Rectal smooth muscle tissue (tissue), 1 donor: Measurements from ENCODE around the gene FOLR2.

Source experiments
- H3K27ac ChIP-seq: one replicate; pipeline ENCODE4 v1.7.0; 2013; ENCODE audit warnings: low read depth, low read length, inconsistent platforms
- H3K27me3 ChIP-seq: one replicate; pipeline ENCODE4 v1.7.0; 2013; ENCODE audit warnings: low read length; ENCODE audit not compliant: control insufficient read depth, insufficient read depth
- H3K36me3 ChIP-seq: one replicate; pipeline ENCODE4 v1.7.0; 2013; ENCODE audit warnings: low read length; ENCODE audit not compliant: control insufficient read depth, insufficient read depth
- H3K4me1 ChIP-seq: one replicate; pipeline ENCODE4 v1.7.0; 2013; ENCODE audit warnings: low read length; ENCODE audit not compliant: control insufficient read depth, insufficient read depth
- H3K4me3 ChIP-seq: one replicate; pipeline ENCODE4 v1.7.0; 2013; ENCODE audit warnings: low read length
- H3K9ac ChIP-seq: one replicate; pipeline ENCODE4 v1.7.0; 2013; ENCODE audit warnings: low read length

The FOLR2 gene

DNA sequence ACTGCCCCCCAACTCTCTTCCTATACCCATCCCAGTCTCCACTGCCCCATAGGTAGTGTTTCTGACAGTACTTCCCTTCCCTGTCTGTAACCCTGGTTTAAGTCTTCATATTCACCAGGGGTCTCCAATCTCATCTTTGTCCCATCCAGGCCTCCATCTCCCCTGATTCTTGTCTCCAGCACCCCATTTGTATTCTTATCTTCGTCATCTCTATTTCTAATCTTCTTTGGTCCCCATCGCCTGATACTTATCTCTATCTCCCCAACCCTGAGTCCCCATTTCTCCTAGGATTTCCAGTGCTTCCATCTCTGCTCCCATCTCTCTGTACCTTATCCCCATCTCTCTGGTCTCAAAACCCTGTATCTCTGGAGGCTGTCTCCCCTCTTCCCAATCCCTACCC lies 25.5 kb downstream of the FOLR2 start:
- no peak overlapping the region for H3K27ac ChIP-seq
- peaks cover 18% of the 10 kb centered on the region for H3K4me1 ChIP-seq
- H3K9ac ChIP-seq = no peak overlapping the region
- no peaks in the 10 kb centered on the region for H3K36me3 ChIP-seq
- H3K27me3 ChIP-seq = peaks cover 41% of the 10 kb centered on the region
- H3K4me3 ChIP-seq = no peak overlapping the region

DNA sequence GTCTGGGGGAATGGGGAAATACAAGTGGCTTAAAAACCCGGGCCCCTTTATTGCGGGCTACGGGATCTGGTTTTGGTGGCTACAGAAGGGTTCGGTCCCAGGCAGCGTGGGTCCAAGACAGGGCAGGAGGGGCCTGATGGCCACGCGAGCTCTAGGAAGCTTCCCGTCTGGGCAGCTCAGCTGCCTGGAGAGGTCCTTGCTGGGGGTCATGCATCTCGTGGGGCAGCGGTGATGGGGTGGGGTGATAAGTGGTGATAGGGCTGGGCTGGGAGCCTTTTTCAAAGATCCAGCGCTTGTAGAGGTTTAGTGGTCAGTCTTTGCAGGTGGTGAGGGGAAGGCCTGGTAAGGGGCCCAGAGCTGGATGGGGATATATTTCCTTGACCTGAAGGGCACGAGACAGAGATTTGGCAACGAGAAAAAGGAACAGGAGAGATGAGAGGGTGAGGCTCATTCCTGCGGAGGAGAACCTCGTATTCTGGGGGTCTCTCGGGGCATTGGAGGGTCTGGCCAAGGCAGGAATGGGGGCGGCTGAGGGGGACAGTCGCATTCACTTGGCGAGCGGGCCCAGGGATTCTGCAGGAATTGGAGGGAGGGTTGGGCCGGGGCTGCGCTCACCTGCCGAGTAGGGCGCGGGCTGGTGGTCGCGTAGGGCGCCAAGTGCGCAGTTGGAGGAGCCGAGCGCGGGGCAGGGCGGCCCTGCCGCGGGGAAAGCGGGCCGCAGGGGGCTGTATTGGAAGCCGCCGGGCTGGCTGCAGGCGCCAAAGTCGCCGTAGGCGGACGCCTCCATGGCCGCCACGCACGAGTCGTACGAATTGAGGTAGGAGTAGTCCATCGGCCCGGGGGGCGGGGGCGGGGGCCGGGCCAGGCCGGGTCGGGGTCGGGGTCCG lies 26.8 kb downstream of the FOLR2 start:
- peaks cover 44% of the 10 kb centered on the region for H3K27me3 ChIP-seq
- H3K4me3 ChIP-seq = no peak overlapping the region

DNA sequence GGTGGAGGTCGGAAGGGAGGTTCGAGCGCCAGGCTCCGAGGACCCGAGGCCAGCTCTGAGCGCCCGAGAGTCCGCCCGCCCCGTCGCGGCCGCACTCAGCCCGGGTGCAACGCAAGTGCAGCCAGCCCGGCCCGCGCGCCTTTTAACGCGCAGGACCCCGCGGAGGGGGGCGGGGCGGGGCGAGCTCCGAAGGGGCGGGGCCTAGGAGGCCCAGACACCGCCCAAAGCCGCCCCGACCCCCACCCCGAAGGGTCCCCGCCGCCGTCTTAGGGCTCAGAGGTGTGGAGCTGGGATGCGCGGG lies 27.4 kb downstream of the FOLR2 start, which contains the start of gene PHOX2A:
TSS of gene PHOX2A (minus strand) at position 117 of the 301 bp plus-strand sequence. CDS start 172 bp downstream, outside the sequence.
- no peak within 1 kb of the TSS for H3K4me3 ChIP-seq
- H3K27me3 ChIP-seq = peaks cover 44% of the 10 kb centered on the region
- H3K9ac ChIP-seq = no peak within 1 kb of the TSS
- H3K4me1 ChIP-seq = peaks cover 6% of the 10 kb centered on the region
- no peak within 1 kb of the TSS for H3K27ac ChIP-seq
- no peaks in the 10 kb centered on the region for H3K36me3 ChIP-seq

More for the DNA sequence above, 26.8 kb downstream of the FOLR2 start:
- Histone ChIP-seq H3K9ac (no peak overlapping the region), H3K4me1 (peaks cover 11% of the 10 kb centered on the region), H3K36me3 (no peaks in the 10 kb centered on the region), H3K27ac (no peak overlapping the region)

DNA sequence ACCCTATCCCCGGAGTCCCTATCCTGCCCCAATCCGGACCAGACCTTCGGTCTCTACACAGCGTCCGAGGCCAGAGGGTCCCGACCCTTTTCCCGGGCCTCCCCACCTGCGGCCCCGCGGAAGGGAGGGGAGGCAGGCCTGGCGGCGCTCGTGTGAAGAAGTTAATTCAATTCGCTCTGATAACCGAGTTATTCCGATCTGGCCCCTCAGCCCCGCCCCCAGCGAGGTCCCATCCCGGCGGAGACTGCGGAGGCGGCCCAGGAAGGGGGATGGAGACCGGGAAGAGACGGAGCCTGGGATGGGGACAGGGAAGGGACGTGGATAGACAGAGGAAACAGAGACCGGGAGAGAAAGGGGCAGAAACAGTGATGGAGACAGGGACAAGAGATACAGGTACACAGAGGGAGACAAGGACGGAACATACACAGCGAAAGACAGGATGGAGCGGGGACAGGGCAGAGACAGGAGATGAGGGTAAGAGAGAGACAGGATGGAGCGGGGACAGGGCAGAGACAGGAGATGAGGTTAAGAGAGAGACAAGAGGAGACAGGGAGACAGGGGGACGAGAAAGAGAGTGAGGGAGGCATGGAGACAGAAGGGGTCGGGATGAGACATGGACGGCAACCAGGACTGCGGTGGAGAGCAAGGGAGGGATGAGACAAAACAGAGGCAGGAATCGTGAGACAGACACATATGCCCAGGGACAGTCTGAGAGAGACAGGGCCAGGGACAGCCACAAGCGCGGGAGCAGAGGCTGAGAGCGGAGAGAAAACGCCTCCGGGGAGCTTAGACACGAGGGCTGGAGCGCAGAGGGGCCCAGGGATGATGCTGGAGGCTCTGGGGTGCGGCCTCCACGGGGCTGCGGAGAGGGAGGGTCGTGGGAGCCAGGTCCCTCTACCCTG lies 28.0 kb downstream of the FOLR2 start:
- Histone ChIP-seq H3K27ac (no peak overlapping the region), H3K4me3 (no peak overlapping the region), H3K36me3 (no peaks in the 10 kb centered on the region), H3K9ac (no peak overlapping the region), H3K4me1 (peaks cover under 1% of the 10 kb centered on the region), H3K27me3 (peaks cover 42% of the 10 kb centered on the region)

DNA sequence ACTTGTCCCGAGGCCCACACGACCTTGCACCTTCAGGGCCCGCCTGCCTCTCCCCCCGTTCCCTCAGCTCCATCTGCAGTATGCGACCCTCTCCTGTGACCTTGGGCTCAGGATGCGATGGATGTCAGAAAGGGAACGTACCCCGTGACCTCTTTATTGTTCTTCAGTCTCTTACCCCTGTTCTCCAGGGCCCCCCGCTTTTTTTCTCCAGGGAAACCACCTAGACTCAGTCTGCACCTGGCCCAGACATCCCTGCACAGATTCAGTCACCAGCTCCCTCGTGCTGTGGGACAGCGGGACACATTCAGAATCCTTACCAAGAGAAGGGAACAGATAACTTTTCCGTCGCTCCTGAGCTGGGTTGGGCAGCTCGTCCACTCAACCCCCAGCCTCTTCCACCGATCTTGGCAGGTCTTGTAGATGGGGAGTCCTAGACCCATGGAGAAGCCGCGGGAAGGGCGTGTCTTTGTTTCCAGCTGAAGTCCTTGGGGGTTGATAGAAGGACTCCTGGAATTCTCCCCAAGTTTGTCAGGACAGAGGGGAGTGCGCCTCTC lies 28.7 kb downstream of the FOLR2 start:
- H3K36me3 ChIP-seq = no peaks in the 10 kb centered on the region
- H3K27ac ChIP-seq = no peak overlapping the region
- H3K27me3 ChIP-seq = peaks cover 42% of the 10 kb centered on the region
- no peak overlapping the region for H3K9ac ChIP-seq
- no peaks in the 10 kb centered on the region for H3K4me1 ChIP-seq
- H3K4me3 ChIP-seq = no peak overlapping the region

DNA sequence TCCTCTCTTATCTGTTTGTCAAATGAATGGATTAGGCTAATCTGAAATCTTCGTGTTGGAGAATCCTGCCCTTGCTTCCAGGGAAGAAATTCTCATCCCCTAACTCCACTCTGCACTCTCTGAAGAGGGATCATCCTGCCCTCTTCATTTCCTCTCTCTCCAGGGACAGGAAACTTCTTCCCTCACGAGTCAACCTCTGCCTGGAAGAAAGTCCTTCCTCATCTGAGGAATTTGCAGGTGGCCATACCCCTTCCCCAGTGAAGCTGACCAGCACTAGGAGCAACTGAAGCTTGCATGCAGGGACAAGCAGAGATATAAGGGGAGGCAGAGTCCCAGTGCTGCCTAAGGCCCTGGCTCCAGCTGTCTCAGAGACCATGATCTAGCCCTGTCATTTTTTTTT lies 31.0 kb downstream of the FOLR2 start:
- no peaks in the 10 kb centered on the region for H3K4me1 ChIP-seq
- H3K36me3 ChIP-seq = no peaks in the 10 kb centered on the region
- H3K9ac ChIP-seq = no peak overlapping the region
- H3K27ac ChIP-seq = no peak overlapping the region
- peaks cover 28% of the 10 kb centered on the region for H3K27me3 ChIP-seq
- H3K4me3 ChIP-seq = no peak overlapping the region

DNA sequence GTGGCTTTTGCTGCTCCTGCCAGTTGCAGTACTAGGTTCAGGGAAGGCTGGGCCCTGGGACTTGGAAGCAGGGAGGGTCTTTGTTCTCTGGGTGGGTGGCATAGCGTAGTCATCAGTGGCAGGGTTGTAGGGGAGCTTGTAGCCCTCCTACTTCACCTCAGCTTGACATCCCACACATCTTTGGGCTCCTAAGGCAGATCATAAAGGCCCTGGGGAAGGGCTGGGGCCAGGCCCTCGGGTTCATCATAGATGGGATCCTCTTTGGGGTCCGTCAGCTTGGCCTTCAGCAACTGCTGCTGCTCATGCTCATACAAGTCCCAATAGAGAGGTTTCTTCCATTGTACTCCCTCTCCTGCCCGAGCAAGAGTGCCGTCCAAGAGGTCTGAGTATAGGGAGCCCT lies 33.4 kb downstream of the FOLR2 start:
- Histone ChIP-seq H3K27me3 (peaks cover 15% of the 10 kb centered on the region), H3K4me3 (no peak overlapping the region), H3K27ac (no peak overlapping the region), H3K36me3 (no peaks in the 10 kb centered on the region), H3K4me1 (no peaks in the 10 kb centered on the region), H3K9ac (no peak overlapping the region)

DNA sequence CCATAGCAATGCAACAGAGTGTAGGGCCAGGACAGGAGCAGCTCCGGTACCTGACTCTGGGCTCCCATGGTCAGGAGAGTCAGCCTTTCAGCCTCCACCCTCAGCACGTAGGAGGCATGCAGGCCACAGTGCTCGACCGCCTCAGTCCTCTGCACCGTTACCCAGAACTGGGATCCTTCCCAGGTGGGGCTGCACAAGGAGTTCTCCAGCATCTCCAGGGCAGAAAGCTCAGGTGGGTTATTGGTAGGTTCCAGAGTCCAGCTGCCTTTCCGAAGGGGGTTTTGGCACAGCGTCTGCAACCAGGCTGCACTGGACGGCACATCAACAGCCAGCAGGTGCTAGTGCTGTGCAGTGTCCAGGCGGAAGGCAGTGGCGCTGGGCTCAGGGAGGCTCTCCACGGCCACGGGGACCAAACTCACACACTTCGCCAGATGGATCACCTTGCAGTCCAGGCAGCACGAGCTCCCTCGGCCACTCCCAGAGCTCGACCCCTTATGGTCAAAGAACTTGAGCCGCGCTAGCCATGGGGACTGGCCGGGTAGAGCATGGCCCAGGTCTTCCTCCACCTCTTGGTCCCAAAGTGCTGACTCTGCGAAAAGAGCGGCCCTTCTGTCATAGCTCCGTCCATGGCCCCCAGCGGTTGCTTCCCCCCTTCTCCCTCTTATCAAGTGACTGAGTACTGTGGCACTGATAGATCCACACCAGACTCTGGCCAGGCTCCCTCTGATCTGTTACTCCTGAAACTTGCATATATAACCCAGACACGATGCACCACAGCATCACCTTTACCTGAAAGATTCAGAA lies 34.3 kb downstream of the FOLR2 start:
- Histone ChIP-seq H3K9ac (no peak overlapping the region), H3K36me3 (no peaks in the 10 kb centered on the region), H3K27me3 (peaks cover 8% of the 10 kb centered on the region), H3K27ac (no peak overlapping the region), H3K4me1 (no peaks in the 10 kb centered on the region), H3K4me3 (no peak overlapping the region)

DNA sequence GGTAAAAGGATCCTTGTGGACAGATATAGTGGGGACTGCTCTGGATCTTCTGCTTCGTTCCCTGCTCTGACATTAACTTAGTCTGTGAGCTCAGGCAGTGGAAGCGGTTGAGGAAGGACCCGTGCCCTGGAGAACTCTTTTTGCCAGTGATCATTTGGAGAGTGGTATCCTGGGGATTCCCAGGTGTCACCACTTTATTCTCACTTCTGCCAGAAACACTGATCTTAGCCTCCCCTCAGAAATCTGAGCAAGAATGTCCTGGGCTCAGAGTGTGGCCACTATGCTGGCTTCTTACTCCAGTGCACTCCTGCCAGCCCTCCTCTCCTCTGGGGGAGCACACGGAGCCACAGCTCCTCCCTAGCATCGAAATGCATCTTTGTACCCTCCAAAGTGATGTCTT lies 35.0 kb downstream of the FOLR2 start:
- Histone ChIP-seq H3K9ac (no peak overlapping the region), H3K4me3 (no peak overlapping the region), H3K4me1 (no peaks in the 10 kb centered on the region), H3K27me3 (peaks cover 3% of the 10 kb centered on the region), H3K27ac (no peak overlapping the region), H3K36me3 (no peaks in the 10 kb centered on the region)

DNA sequence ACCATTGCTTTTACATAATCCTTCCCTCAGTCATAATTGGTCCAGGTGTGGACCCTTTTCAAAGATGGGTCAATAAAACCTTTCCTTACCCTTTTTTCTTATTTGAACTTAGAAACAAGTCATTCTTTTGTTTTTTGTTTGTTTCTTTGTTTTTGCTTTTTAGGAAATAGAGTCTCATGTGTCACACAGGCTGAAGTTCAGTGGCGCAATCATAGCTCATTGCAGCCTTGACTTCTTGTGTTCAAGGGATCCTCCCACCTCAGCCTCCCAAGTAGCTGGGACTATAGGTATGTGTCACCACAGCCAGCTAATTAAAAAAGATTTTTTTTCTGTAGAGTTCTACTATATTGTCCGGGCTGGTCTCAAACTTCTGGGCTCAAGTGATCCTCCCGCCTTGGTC lies 36.8 kb downstream of the FOLR2 start:
- H3K4me1 ChIP-seq = no peaks in the 10 kb centered on the region
- H3K27ac ChIP-seq = no peak overlapping the region
- no peaks in the 10 kb centered on the region for H3K36me3 ChIP-seq
- no peaks in the 10 kb centered on the region for H3K27me3 ChIP-seq
- no peak overlapping the region for H3K4me3 ChIP-seq
- H3K9ac ChIP-seq = no peak overlapping the region

DNA sequence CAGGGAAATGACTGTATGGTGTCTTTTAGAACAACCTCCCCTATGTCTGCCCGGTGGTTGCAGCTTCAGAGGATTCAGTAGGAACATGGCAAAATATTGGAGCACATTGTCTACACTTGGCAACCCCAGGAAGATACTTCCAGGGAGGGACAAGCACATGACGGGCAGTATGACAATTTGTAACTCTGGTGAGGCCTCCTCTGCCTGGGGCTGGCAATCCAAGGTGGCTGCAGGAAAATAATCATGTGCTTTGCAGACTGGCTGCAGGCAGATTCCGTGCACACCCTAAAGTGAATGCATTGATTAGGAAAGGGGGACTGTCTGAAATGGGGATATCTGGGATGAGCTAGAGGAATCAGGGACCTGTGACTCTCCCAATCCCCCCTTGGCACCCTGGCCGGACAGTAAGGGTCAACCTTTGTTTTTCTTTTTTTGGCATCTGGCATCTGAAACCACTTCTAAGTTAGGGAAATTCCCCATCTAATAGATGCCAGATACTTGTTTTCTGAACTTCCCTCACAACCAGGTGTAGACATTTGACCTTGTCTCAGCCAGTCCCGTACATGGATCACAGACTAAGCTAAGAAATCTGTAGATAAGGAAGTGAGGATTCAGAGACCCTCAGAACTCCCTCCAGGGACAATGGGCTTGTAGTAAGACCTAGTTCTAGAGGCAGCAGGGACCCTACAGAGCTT lies 37.9 kb downstream of the FOLR2 start:
- no peaks in the 10 kb centered on the region for H3K4me1 ChIP-seq
- no peak overlapping the region for H3K4me3 ChIP-seq
- no peaks in the 10 kb centered on the region for H3K27me3 ChIP-seq
- no peaks in the 10 kb centered on the region for H3K36me3 ChIP-seq
- H3K9ac ChIP-seq = no peak overlapping the region
- H3K27ac ChIP-seq = no peak overlapping the region
